ENCODE data around the gene PIP5K1B.
"Not testable (repeated sequence)": the region's sequence is repeated elsewhere in the genome, so short reads cannot be mapped to it uniquely, and the experiment has no call there.

PIP5K1B gene

DNA sequence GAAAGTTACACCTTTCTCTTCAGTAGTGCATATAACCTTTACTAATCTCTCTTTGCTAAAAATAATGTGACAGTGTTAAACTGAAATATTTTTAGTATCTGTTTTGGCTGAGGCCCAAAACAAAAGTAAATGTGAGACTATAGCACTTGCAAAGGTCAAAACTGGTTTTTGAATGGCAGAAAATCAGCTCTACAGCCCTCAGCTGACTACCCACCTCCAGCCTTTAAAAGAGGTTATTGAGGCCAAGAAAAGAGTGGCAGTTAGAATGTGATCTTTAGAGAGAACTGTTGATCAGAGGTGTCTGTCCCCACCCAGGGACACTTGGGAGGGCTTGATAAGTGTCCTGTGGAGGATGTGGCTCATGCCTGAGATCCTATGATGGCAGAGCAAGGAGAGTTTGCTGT is 278.0 kb downstream of the PIP5K1B start:
- H3K9me3 ChIP-seq (ENCODE audit: control insufficient read depth, low read length): no peaks in the 10 kb centered on the region
- H3K36me3 ChIP-seq (ENCODE audit: control insufficient read depth, insufficient read depth, low read length): no peaks in the 10 kb centered on the region
- TF ChIP-seq, protein P1, sequence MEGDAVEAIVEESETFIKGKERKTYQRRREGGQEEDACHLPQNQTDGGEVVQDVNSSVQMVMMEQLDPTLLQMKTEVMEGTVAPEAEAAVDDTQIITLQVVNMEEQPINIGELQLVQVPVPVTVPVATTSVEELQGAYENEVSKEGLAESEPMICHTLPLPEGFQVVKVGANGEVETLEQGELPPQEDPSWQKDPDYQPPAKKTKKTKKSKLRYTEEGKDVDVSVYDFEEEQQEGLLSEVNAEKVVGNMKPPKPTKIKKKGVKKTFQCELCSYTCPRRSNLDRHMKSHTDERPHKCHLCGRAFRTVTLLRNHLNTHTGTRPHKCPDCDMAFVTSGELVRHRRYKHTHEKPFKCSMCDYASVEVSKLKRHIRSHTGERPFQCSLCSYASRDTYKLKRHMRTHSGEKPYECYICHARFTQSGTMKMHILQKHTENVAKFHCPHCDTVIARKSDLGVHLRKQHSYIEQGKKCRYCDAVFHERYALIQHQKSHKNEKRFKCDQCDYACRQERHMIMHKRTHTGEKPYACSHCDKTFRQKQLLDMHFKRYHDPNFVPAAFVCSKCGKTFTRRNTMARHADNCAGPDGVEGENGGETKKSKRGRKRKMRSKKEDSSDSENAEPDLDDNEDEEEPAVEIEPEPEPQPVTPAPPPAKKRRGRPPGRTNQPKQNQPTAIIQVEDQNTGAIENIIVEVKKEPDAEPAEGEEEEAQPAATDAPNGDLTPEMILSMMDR (IDR thresholded peaks at IDR 0.05): no peak
- H3K79me2 ChIP-seq: no peaks in the 10 kb centered on the region
- H3K9ac ChIP-seq: no peak overlapping the region
- H3K27ac ChIP-seq: no peak overlapping the region
- H3K4me3 ChIP-seq (ENCODE audit: low read depth, low read length): no peak overlapping the region
- H3K27me3 ChIP-seq (ENCODE audit: control insufficient read depth, insufficient read depth, low read length): no peaks in the 10 kb centered on the region
- no peaks in the 10 kb centered on the region for H3K4me1 ChIP-seq
- H3K4me2 ChIP-seq (ENCODE audit: low read length): no peak overlapping the region
- no peak overlapping the region for H2AFZ ChIP-seq

DNA sequence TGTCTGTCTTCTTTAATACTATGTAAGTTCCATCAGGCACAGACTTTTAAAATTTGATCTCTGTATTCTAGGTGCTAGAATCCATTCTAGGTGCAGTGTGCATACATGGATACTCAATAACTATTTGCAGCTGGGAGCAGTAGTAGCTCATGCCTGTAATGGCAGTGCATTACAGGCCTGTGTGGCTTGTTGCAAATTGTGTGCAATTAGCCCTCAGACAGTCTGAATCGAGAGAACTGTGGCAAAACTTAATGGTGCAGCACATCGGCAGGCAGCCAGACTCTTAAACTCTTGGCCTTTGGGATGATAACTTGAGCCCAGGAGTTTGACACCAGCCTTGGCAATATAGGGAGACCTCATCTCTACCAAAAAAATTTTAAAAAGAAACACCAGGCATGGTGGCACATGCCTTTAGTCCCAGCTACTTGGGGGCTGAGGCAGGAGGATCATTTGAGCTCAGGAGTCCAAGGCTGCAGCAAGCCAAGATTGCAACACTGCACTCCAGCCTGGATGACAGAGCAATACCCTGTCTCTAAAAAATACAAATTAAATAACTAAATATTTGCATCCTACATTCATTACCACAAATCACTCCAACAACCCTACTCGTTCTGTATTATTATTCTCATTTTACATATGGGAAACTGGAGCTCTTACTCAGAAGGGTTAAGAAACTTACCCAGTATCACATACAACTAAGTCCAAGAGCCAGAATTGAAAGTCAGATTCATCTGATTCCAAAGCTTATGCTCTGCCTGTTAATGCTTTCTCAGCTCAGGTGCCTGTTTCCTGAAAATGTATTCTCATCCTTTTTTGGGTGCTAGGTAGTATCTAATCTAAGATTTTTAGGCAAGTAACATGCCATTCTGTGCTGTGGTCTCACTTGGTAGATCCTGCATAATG is 278.7 kb downstream of the PIP5K1B start:
- Histone ChIP-seq H3K4me2 (ENCODE audit: low read length) (no peak overlapping the region), H3K4me3 (ENCODE audit: low read depth, low read length) (no peak overlapping the region), H3K27me3 (ENCODE audit: control insufficient read depth, insufficient read depth, low read length) (no peaks in the 10 kb centered on the region), H3K9ac (no peak overlapping the region), H3K9me3 (ENCODE audit: control insufficient read depth, low read length) (no peaks in the 10 kb centered on the region), H3K4me1 (no peaks in the 10 kb centered on the region), H3K27ac (no peak overlapping the region), H2AFZ (no peak overlapping the region), H3K79me2 (no peaks in the 10 kb centered on the region), H3K36me3 (ENCODE audit: control insufficient read depth, insufficient read depth, low read length) (no peaks in the 10 kb centered on the region)
- TF ChIP-seq, protein P1 (IDR thresholded peaks at IDR 0.05): no peak

GRCh38 chr9:68986949-68987348 is 281.9 kb downstream of the PIP5K1B start:
- not testable (repeated sequence) for H3K27me3 ChIP-seq (ENCODE audit: control insufficient read depth, insufficient read depth, low read length); H3K4me1 ChIP-seq; H3K36me3 ChIP-seq (ENCODE audit: control insufficient read depth, insufficient read depth, low read length); H3K9ac ChIP-seq; H3K27ac ChIP-seq; H3K4me2 ChIP-seq (ENCODE audit: low read length); H3K4me3 ChIP-seq (ENCODE audit: low read depth, low read length); H2AFZ ChIP-seq; H3K9me3 ChIP-seq (ENCODE audit: control insufficient read depth, low read length); H3K79me2 ChIP-seq

GRCh38 chr9:68991457-68991856 is 286.4 kb downstream of the PIP5K1B start:
- H3K9ac ChIP-seq: no peak overlapping the region
- no peak overlapping the region for H3K4me2 ChIP-seq (ENCODE audit: low read length)
- H3K27ac ChIP-seq: no peak overlapping the region
- TF ChIP-seq, protein P1 (IDR thresholded peaks at IDR 0.05): no peak
- H3K79me2 ChIP-seq: no peaks in the 10 kb centered on the region
- H3K27me3 ChIP-seq (ENCODE audit: control insufficient read depth, insufficient read depth, low read length): no peaks in the 10 kb centered on the region
- H3K9me3 ChIP-seq (ENCODE audit: control insufficient read depth, low read length): no peaks in the 10 kb centered on the region
- no peak overlapping the region for H3K4me3 ChIP-seq (ENCODE audit: low read depth, low read length)
- H2AFZ ChIP-seq: no peak overlapping the region
- no peaks in the 10 kb centered on the region for H3K36me3 ChIP-seq (ENCODE audit: control insufficient read depth, insufficient read depth, low read length)
- H3K4me1 ChIP-seq: no peaks in the 10 kb centered on the region

DNA sequence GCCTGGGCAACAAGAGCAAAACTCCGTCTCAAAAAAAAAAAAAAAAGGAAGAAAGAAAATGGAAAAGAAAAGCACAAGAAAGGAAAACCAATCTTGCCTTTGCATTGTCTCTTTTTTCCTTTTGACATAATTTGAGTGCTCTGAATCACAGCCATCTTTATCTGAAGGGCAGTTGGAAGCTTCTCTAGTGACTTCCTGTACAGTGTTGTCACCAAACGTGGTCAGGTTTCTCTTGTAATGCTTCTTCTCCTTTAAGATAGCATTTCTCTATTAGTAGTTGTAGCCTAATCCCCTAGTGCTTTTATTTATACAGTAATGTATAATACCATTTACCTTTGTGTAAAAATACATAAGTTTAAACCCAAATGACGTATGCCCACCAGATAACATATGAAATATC is 290.7 kb downstream of the PIP5K1B start:
- no peaks in the 10 kb centered on the region for H3K27me3 ChIP-seq (ENCODE audit: control insufficient read depth, insufficient read depth, low read length)
- no peak overlapping the region for H3K4me3 ChIP-seq (ENCODE audit: low read depth, low read length)
- no peak overlapping the region for H3K4me2 ChIP-seq (ENCODE audit: low read length)
- H3K79me2 ChIP-seq: no peaks in the 10 kb centered on the region
- H3K4me1 ChIP-seq: no peaks in the 10 kb centered on the region
- no peak overlapping the region for H3K27ac ChIP-seq
- H2AFZ ChIP-seq: no peak overlapping the region
- H3K9ac ChIP-seq: no peak overlapping the region
- no peaks in the 10 kb centered on the region for H3K36me3 ChIP-seq (ENCODE audit: control insufficient read depth, insufficient read depth, low read length)
- TF ChIP-seq, protein P1 (IDR thresholded peaks at IDR 0.05): no peak
- H3K9me3 ChIP-seq (ENCODE audit: control insufficient read depth, low read length): no peaks in the 10 kb centered on the region
